ENCODE results near the gene TRIM52. TPM values are rescaled to one million over a fixed set of nuclear protein-coding genes. Genes with fewer than 3 reads are reported as not detected.

The TRIM52 gene
- total and polyA plus RNA-seq, 9 of the 15 experiments (the other 6 are each of a cell fraction or from before 2014, with no cell fraction given), result 3.3 to 21.9 (median 13.5) TPM

- TF ChIP-seq STAT6 (CRISPR knock-in tag; IDR thresholded peaks at IDR 0.05) (peak; percentile 62; the same call in 1 of the 2 replicates), ZNF263 (CRISPR knock-in tag; IDR thresholded peaks at IDR 0.05; ENCODE audit: borderline replicate concordance) (no peak), KDM4B (IDR thresholded peaks at IDR 0.05; ENCODE audit: borderline replicate concordance in 2 of 2, low read depth in 1 of 2) (no peak), ZNF212 (CRISPR knock-in tag; IDR thresholded peaks at IDR 0.05) (no peak), STAT5A (IDR thresholded peaks at IDR 0.05; ENCODE audit: borderline replicate concordance, low read length) (no peak), ZNF12 (CRISPR knock-in tag; IDR thresholded peaks at IDR 0.05) (no peak), MED1 (CRISPR knock-in tag; IDR thresholded peaks at IDR 0.05; ENCODE audit: borderline replicate concordance) (no peak), ZNF830 (CRISPR knock-in tag; IDR thresholded peaks at IDR 0.05) (no peak), HNRNPL (IDR thresholded peaks at IDR 0.05; ENCODE audit: low read depth, low read length) (0 out of 2 replicates have a peak, but pooled peaks have one; percentile 42), SAP30 (IDR thresholded peaks at IDR 0.05; ENCODE audit: borderline replicate concordance, insufficient read depth, low read depth, low read length, poor library complexity, severe bottlenecking) (peak; percentile 17), ZNF586 (CRISPR knock-in tag; conservative IDR thresholded peaks at IDR 0.05) (no peak), NR2C2 (CRISPR knock-in tag; IDR thresholded peaks at IDR 0.05) (no peak), NR2C2 (tag; IDR thresholded peaks at IDR 0.05) (no peak), L3MBTL2 (IDR thresholded peaks at IDR 0.05) (peak; percentile 58)
Observed at GRCh38 chr5:181245427-181246275, 15.3 kb downstream of the TRIM52 start (continued).
